Dendritic cell treated with granulocyte-macrophage colony-stimulating factor and Interleukin-4, amounts not matched to agents 40 ng/mL and 50 ng/mL, for 4 days (primary cell): ENCODE data around the gene RMRP.
A peak's percentile ranks its signal among the peaks of the same experiment; 100 is the strongest.

Experiments
- H3K27ac Mint-ChIP-seq: one replicate; pipeline ENCODE4 v1.8.0; 2022; ENCODE audit warnings: mild to moderate bottlenecking, mixed read lengths
- H3K27me3 Mint-ChIP-seq: one replicate; pipeline ENCODE4 v1.8.0; 2022; ENCODE audit warnings: mild to moderate bottlenecking, mixed read lengths
- H3K36me3 Mint-ChIP-seq: one replicate; pipeline ENCODE4 v1.8.0; 2022; ENCODE audit warnings: low read depth, mixed read lengths
- H3K4me1 Mint-ChIP-seq: one replicate; pipeline ENCODE4 v1.8.0; 2022; ENCODE audit warnings: low read depth, mixed read lengths
- H3K4me3 Mint-ChIP-seq: one replicate; pipeline ENCODE4 v1.8.0; 2022; ENCODE audit warnings: mild to moderate bottlenecking, moderate library complexity, mixed read lengths
- H3K9me3 Mint-ChIP-seq: one replicate; pipeline ENCODE4 v1.8.0; 2022; ENCODE audit warnings: mixed read lengths
- intact Hi-C: fragments of 100-400 bp; cut with micrococcal nuclease; formaldehyde crosslinking; loops from one replicate; pipeline ENCODE4 v1.15.0; 2022

RMRP gene

DNA sequence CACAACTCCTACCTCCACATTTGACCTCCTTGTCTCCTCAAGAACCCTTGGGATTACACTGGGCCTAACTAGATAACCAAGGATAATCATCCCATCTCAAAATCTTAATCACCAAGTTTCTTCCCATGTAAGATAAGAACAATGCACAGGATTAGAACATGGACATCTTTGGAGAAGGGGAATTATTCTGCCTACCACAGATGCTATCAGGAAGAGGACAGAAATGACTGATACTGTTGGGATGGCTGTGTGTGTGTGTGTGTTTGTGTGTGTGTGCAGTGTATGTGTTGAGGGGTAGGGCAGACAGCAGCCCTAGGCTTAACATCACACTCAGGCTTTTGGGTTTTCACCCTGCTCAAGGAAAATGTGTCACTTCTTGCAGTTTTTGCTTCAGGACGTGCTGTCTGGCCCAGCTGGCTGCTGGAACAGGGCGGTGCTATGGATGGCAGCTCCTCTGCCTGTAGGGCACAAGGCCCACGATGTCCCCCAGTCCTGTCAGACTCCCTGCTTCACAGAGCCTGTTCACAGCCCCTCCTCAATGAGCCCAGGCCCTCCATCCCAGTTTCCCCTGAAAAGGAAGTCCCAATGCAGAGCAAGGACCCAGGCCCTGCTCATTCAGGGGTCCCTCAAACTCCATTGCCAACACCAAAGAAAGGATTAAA lies 23.7 kb upstream of the RMRP start:
- Mint-ChIP-seq H3K9me3 (no peaks in the 10 kb centered on the region), H3K27me3 (peaks cover 21% of the 10 kb centered on the region), H3K36me3 (peaks cover 7% of the 10 kb centered on the region), H3K27ac (no peak overlapping the region), H3K4me3 (no peak overlapping the region), H3K4me1 (peaks cover 12% of the 10 kb centered on the region)
- intact Hi-C loops, result no loop called here

DNA sequence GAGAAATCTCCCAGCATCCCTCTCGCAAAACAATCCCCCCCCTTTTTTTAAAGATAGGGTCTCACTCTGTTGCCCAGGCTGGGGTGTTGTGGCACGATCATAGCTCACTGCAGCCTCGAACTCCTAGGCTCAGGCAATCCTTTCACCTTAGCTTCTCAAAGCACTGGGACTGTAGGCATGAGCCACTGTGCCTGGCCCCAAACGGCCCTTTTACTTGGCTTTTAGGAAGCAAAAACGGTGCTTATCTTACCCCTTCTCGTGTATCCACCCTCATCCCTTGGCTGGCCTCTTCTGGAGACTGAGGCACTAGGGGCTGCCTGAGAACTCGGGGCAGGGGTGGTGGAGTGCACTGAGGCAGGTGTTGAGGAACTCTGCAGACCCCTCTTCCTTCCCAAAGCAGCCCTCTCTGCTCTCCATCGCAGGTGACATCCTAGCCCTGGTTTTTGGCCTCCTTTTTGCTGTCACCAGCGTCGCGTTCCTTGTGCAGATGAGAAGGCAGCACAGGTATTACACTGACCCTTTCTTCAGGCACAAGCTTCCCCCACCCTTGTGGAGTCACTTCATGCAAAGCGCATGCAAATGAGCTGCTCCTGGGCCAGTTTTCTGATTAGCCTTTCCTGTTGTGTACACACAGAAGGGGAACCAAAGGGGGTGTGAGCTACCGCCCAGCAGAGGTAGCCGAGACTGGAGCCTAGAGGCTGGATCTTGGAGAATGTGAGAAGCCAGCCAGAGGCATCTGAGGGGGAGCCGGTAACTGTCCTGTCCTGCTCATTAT lies 22.7 kb upstream of the RMRP start:
- H3K4me3 Mint-ChIP-seq, result no peak overlapping the region
- H3K9me3 Mint-ChIP-seq, result no peaks in the 10 kb centered on the region
- peaks cover 19% of the 10 kb centered on the region for H3K4me1 Mint-ChIP-seq
- peaks cover 5% of the 10 kb centered on the region for H3K36me3 Mint-ChIP-seq
- intact Hi-C loops, result no loop called here
- H3K27ac Mint-ChIP-seq, result no peak overlapping the region
- peaks cover 30% of the 10 kb centered on the region for H3K27me3 Mint-ChIP-seq

GRCh38 chr9:35679766-35680330 lies 22.0 kb upstream of the RMRP start:
- Mint-ChIP-seq H3K4me1 (peaks cover 19% of the 10 kb centered on the region), H3K27me3 (peaks cover 36% of the 10 kb centered on the region), H3K9me3 (no peaks in the 10 kb centered on the region), H3K36me3 (no peaks in the 10 kb centered on the region), H3K4me3 (no peak overlapping the region), H3K27ac (no peak overlapping the region)
- intact Hi-C loops, result no loop called here

DNA sequence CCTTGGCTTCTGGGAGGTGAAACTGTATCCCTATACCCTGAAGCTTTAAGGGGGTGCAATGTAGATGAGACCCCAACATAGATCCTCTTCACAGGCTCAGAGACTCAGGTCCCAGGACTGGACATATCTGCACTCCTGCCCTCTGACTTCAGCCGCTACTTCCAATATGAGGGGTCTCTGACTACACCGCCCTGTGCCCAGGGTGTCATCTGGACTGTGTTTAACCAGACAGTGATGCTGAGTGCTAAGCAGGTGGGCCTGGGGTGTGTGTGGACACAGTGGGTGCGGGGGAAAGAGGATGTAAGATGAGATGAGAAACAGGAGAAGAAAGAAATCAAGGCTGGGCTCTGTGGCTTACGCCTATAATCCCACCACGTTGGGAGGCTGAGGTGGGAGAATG lies 21.3 kb upstream of the RMRP start:
- Mint-ChIP-seq H3K9me3 (no peaks in the 10 kb centered on the region), H3K27ac (no peak overlapping the region), H3K4me3 (no peak overlapping the region), H3K4me1 (peaks cover 19% of the 10 kb centered on the region), H3K27me3 (peaks cover 43% of the 10 kb centered on the region), H3K36me3 (no peaks in the 10 kb centered on the region)
- intact Hi-C loops, result no loop called here

DNA sequence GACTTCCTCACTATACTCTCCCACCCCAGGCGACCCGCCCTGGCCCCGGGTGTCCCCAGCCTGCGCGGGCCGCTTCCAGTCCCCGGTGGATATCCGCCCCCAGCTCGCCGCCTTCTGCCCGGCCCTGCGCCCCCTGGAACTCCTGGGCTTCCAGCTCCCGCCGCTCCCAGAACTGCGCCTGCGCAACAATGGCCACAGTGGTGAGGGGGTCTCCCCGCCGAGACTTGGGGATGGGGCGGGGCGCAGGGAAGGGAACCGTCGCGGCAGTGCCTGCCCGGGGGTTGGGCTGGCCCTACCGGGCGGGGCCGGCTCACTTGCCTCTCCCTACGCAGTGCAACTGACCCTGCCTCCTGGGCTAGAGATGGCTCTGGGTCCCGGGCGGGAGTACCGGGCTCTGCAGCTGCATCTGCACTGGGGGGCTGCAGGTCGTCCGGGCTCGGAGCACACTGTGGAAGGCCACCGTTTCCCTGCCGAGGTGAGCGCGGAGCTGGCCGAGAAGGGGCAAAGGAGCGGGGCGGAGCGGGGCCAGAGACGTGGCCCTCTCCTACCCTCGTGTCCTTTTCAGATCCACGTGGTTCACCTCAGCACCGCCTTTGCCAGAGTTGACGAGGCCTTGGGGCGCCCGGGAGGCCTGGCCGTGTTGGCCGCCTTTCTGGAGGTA lies 18.0 kb upstream of the RMRP start:
- no peaks in the 10 kb centered on the region for H3K36me3 Mint-ChIP-seq
- peaks cover 9% of the 10 kb centered on the region for H3K4me1 Mint-ChIP-seq
- H3K9me3 Mint-ChIP-seq, result no peaks in the 10 kb centered on the region
- peak overlapping the region; percentile 66 for H3K4me3 Mint-ChIP-seq
- H3K27ac Mint-ChIP-seq, result no peak overlapping the region
- intact Hi-C loops, result no loop called here
- H3K27me3 Mint-ChIP-seq, result peaks cover 46% of the 10 kb centered on the region

DNA sequence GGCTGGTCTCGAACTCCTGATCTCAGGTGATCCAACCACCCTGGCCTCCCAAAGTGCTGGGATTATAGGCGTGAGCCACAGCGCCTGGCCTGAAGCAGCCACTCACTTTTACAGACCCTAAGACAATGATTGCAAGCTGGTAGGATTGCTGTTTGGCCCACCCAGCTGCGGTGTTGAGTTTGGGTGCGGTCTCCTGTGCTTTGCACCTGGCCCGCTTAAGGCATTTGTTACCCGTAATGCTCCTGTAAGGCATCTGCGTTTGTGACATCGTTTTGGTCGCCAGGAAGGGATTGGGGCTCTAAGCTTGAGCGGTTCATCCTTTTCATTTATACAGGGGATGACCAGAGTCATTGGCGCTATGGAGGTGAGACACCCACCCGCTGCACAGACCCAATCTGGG lies 17.4 kb upstream of the RMRP start:
- Mint-ChIP-seq H3K27ac (no peak overlapping the region), H3K27me3 (peaks cover 45% of the 10 kb centered on the region), H3K9me3 (no peaks in the 10 kb centered on the region), H3K4me1 (peaks cover 9% of the 10 kb centered on the region), H3K4me3 (no peak overlapping the region), H3K36me3 (no peaks in the 10 kb centered on the region)
- intact Hi-C loops, result no loop called here

- peaks cover 9% of the 10 kb centered on the region for H3K4me1 Mint-ChIP-seq
- H3K27ac Mint-ChIP-seq, result no peak overlapping the region
- H3K27me3 Mint-ChIP-seq, result peaks cover 42% of the 10 kb centered on the region
- no peak overlapping the region for H3K4me3 Mint-ChIP-seq
- H3K36me3 Mint-ChIP-seq, result no peaks in the 10 kb centered on the region
- intact Hi-C loops, result no loop called here
- no peaks in the 10 kb centered on the region for H3K9me3 Mint-ChIP-seq
These were observed 16.2 kb upstream of the RMRP start for GRCh38 chr9:35674025-35674361.

DNA sequence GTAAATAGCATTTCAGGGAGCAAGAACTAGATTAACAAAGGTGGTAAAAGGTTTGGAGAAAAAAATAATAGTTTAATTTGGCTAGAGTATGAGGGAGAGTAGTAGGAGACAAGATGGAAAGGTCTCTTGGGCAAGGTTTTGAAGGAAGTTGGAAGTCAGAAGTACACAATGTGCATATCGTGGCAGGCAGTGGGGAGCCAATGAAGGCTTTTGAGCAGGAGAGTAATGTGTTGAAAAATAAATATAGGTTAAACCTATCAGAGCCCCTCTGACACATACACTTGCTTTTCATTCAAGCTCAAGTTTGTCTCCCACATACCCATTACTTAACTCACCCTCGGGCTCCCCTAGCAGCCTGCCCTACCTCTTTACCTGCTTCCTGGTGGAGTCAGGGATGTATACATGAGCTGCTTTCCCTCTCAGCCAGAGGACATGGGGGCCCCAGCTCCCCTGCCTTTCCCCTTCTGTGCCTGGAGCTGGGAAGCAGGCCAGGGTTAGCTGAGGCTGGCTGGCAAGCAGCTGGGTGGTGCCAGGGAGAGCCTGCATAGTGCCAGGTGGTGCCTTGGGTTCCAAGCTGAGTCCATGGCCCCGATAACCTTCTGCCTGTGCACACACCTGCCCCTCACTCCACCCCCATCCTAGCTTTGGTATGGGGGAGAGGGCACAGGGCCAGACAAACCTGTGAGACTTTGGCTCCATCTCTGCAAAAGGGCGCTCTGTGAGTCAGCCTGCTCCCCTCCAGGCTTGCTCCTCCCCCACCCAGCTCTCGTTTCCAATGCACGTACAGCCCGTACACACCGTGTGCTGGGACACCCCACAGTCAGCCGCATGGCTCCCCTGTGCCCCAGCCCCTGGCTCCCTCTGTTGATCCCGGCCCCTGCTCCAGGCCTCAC lies 15.6 kb upstream of the RMRP start, which contains the start of gene CA9:
TSS of gene CA9 (plus strand) at position 797 of the 893 bp plus-strand sequence. CDS start at position 829, 32 bp downstream.
- H3K4me3 Mint-ChIP-seq, result no peak within 1 kb of the TSS
- no peaks in the 10 kb centered on the region for H3K36me3 Mint-ChIP-seq
- peaks cover 9% of the 10 kb centered on the region for H3K4me1 Mint-ChIP-seq
- no peak within 1 kb of the TSS for H3K27ac Mint-ChIP-seq
- no peaks in the 10 kb centered on the region for H3K9me3 Mint-ChIP-seq
- intact Hi-C loops, result no loop called here
- peaks cover 40% of the 10 kb centered on the region for H3K27me3 Mint-ChIP-seq

DNA sequence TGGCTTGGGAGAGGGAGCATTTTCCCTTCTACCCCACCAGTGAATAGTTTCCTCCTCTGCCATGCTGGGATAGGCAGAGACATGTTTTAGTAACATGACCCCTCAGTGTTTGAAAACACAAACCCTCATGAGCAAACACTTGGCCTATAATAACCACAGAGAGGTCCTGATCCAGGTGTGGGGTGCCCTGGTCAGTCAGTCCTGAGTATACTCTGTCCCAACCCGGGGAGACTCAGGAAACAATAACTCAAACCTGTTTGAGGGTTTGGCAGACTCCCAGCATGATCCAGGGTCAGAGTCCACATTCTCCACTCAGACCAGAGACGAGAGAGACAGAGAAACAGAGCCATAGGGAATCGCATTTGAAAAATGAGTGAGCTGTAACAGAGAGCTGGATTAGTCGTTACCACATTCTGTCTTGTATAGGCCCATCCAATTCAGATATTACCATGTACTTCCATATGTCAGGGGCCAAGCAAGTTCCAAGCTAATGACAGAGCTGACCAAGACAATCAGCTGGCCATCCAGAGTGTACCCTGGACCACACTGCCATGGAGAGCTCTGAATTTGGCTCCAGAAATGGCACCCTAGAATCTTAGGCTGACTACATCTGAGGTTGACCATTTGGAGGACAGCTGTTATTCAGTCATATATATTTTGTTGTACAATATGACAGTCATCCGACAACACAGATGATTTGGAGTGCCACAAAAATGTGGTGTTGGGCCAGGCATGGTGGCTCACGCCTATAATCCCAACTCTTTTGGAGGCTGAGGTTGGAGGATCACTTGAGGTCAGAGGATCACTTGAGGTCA lies 11.7 kb upstream of the RMRP start:
- H3K27ac Mint-ChIP-seq, result no peak overlapping the region
- H3K36me3 Mint-ChIP-seq, result no peaks in the 10 kb centered on the region
- H3K4me1 Mint-ChIP-seq, result peaks cover 11% of the 10 kb centered on the region
- H3K27me3 Mint-ChIP-seq, result peaks cover 16% of the 10 kb centered on the region
- no peak overlapping the region for H3K4me3 Mint-ChIP-seq
- intact Hi-C loops, result no loop called here
- no peaks in the 10 kb centered on the region for H3K9me3 Mint-ChIP-seq

DNA sequence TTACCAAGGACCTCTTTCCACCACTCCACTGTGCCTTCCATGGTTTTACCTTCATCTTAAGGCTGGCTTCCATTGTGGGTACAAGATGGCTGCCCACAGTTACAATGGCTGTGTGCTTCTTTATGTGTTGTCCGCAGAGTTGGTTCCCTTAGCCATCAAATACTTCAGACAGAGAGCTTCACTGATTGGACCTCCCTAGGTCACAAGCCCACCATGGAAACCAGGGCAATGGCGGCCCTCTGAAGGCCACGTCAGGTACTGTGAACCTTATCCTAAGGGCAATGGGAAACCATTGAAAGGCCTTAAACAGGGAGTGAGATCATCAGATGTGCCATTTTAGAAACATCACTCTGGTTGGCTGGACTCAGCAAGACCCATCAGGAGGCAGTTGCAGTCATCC lies 10.1 kb upstream of the RMRP start:
- Mint-ChIP-seq H3K27me3 (peaks cover 2% of the 10 kb centered on the region), H3K36me3 (no peaks in the 10 kb centered on the region), H3K4me3 (no peak overlapping the region), H3K27ac (no peak overlapping the region), H3K4me1 (peaks cover 20% of the 10 kb centered on the region), H3K9me3 (no peaks in the 10 kb centered on the region)
- intact Hi-C loops, result no loop called here

- Mint-ChIP-seq H3K36me3 (peaks cover 6% of the 10 kb centered on the region), H3K27me3 (peaks cover 2% of the 10 kb centered on the region), H3K9me3 (no peaks in the 10 kb centered on the region), H3K4me3 (no peak overlapping the region), H3K27ac (no peak overlapping the region), H3K4me1 (peaks cover 33% of the 10 kb centered on the region)
- intact Hi-C loops, result no loop called here
These were observed 8.7 kb upstream of the RMRP start for GRCh38 chr9:35666549-35666948.

GRCh38 chr9:35666045-35666444 lies 8.2 kb upstream of the RMRP start:
- peaks cover 2% of the 10 kb centered on the region for H3K27me3 Mint-ChIP-seq
- H3K36me3 Mint-ChIP-seq, result peaks cover 11% of the 10 kb centered on the region
- intact Hi-C loops, result no loop called here
- H3K27ac Mint-ChIP-seq, result no peak overlapping the region
- H3K4me1 Mint-ChIP-seq, result peaks cover 34% of the 10 kb centered on the region
- no peaks in the 10 kb centered on the region for H3K9me3 Mint-ChIP-seq
- H3K4me3 Mint-ChIP-seq, result no peak overlapping the region

DNA sequence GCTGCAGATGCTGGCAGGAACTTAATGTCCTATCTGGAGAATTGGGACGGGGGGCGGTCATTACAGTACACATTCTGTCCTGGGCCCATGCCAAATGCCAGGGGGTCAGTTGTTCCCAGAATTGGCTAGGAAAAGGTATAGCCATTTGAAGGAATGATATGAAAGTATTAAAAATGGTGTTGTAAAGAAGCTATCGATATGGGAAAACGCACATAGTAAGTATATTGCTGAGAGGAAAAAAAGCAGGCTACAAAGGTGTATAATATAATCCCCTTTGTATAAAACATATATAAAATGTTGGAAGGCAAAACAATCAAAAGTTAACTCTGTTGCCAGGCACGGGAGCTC lies 7.6 kb upstream of the RMRP start:
- peaks cover 40% of the 10 kb centered on the region for H3K4me1 Mint-ChIP-seq

More for the DNA sequence above, 7.6 kb upstream of the RMRP start:
- peaks cover 17% of the 10 kb centered on the region for H3K36me3 Mint-ChIP-seq
- H3K4me3 Mint-ChIP-seq, result peak overlapping the region; percentile 85
- H3K27me3 Mint-ChIP-seq, result peaks cover 2% of the 10 kb centered on the region
- peak overlapping the region; percentile 56 for H3K27ac Mint-ChIP-seq
- H3K9me3 Mint-ChIP-seq, result no peaks in the 10 kb centered on the region
- intact Hi-C loops, result no loop called here
